ENCODE results near the gene RNF20.
A peak's percentile ranks its signal among the peaks of the same experiment; 100 is the strongest.

- TF ChIP-seq CTCF (IDR thresholded peaks at IDR 0.05 in 2 of 3, conservative IDR thresholded peaks at IDR 0.05 in 1 of 3; ENCODE audit: borderline replicate concordance in 1 of 3, insufficient read depth in 1 of 3, low read depth in 2 of 3, low read length in 2 of 3): no peak
- 0 out of 2 replicates have a peak, but pooled peaks have one; percentile 40 for TF ChIP-seq SIN3A (IDR thresholded peaks at IDR 0.05; ENCODE audit: low read depth)
- no peak for TF ChIP-seq EZH2 (IDR thresholded peaks at IDR 0.05)
- peak; percentile 1 for TF ChIP-seq POLR2A (IDR thresholded peaks at IDR 0.05; ENCODE audit: borderline replicate concordance, extremely low read depth, insufficient read depth, insufficient read length)
- no peak for TF ChIP-seq CEBPB (IDR thresholded peaks at IDR 0.05; ENCODE audit: low read depth)
- TF ChIP-seq CBX3 (IDR thresholded peaks at IDR 0.05; ENCODE audit: low read depth): no peak
- no peak for TF ChIP-seq JUND (IDR thresholded peaks at IDR 0.05)
- TF ChIP-seq EZH2phosphoT487 (IDR thresholded peaks at IDR 0.05; ENCODE audit: borderline replicate concordance): no peak
- TF ChIP-seq ZNF274 (IDR thresholded peaks at IDR 0.05; ENCODE audit: low read depth, low read length): no peak
- TF ChIP-seq POLR2AphosphoS5 (IDR thresholded peaks at IDR 0.05; ENCODE audit: low read depth, low read length): peak; percentile 56
- TF ChIP-seq RAD21 (IDR thresholded peaks at IDR 0.05; ENCODE audit: low read depth): no peak
- no peak for TF ChIP-seq TCF7L2 (IDR thresholded peaks at IDR 0.05; ENCODE audit: borderline replicate concordance, extremely low read depth, insufficient read depth, insufficient read length)
- no peak for TF ChIP-seq REST (IDR thresholded peaks at IDR 0.05; ENCODE audit: low read depth)
These were observed 47.5 kb upstream of the RNF20 start for GRCh38 chr9:101485924-101486692.
